ENCODE data around the gene DNM3.

DNM3 gene

DNA sequence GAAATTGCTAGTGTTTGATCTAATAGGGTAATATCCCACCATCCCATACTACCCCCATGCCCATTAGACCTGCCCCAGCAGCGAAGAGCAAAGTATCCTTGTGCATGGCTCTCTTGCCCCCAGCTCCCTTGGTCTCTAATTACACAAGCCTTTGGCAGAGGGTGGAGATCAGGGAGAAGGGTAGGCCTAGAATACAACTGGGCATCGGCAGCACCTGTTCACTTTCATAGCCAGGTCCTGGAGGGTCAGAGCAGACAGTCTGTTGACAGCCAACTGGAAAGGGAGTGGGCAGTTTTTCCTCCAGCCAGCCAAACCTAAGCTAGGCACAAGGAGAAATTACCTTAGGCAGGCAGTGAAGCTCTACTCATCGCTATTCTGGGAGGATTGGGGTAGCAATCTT lies 605.2 kb downstream of the DNM3 start:
- DNase-seq: no peak

DNA sequence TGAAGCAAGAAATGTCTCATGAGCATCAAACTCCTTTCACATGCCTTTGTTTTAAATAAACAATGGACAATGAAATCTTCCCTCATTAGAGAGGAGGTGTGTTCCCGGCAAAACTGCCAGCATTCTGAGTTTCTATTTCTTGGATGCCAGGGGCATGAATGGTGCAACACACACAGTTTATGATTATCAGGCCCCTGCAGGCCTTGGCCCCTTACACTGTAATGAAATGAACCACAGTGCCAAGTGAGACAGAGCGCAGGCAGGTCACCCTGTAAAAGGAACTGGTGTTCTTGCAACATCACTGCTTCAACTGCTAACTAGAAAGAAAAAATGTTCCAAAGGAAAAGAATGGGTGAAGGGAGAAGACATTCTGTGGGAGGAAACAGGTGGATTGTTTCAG lies 606.3 kb downstream of the DNM3 start:
- DNase-seq: no peak

DNA sequence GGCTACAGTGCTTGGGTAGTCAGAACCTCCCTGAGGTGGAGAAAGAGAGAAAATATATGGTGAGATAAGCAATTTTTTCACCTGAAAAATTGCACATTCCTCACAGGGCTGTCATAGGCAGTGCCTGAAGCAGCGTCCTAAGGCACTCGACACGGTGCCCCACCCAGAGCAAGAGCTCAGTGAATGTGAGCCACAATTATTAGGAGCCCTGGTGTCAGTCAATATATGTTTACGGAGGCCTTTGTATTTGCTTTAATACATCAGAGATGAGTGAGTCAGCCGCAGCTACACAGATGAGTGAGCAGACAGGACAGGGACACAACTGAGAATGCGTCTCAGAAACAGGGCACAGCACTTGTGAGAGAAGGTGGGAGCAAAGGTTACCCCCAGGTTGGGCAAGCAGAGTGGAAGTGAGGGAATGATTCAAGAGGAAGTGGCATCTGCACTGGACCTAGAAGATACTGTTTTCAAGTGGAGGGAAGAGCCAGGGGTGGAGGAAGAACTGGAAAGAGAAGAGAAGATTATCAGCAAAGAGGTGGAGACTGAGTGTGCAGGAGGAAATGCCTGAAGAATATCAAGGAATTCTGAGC lies 607.8 kb downstream of the DNM3 start:
- no peak for DNase-seq

DNA sequence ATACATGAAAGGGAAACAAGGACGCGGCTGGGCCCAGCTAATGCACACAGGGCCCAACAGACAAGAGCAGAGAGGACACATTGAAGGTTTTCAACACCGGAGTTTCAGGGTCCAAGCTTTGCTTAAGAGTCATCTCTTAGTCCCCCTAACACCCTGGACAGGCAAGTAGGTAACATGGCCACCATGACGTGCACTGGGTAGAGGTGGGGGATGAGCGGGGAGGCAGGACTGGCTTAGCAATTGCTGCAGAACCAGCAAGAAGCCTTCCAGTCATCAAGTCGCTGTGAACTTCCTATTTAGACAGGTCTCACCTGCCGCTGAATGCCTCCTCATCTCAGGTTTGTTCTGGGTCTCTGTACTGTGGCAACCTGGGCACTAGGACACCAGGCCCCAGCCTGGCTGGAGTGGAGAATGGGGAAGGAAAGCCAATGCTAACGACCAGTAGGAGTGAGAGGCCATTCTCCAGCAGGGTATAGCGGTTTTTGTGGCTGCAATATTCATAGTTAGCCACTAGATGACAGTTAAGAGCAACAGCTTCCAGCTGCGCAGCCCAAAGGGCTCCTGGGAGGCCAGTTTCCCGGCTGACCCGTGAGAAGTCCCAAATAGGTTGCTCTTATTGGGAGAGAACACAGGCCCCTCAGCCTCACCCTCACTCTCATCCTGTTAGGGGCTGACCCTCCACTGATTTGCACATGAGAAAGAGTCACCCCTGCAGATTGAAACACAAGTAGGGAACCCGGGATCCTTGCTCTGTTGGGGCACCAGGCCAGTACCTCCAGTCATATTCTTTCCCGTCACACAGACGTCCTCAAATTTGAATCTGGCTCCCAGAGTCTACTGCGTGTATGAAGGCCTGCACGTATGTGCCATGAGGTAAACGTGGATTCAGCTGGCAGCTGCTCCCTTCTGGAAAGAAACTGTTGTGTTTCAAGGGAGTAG lies 608.6 kb downstream of the DNM3 start:
- DNase-seq: peak; percentile 73 to 93

DNA sequence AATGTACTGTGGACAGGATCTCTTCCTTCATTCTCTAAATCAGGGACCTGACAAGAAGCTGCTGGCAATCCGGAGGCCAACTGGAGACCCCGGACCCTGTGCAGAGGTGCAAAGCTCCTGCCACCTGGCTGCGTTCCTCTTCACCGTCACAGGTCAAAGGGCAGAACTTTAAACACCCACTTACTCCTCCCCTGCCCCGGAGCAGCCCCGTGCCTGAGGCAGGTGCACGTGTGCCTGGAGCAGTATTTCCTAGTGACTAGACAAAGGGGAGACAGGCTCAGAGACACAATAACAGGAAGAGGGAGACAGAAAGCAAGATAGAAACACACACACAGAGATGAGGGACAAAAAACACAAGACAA lies 609.2 kb downstream of the DNM3 start:
- DNase-seq: peak; percentile 65 to 74

DNA sequence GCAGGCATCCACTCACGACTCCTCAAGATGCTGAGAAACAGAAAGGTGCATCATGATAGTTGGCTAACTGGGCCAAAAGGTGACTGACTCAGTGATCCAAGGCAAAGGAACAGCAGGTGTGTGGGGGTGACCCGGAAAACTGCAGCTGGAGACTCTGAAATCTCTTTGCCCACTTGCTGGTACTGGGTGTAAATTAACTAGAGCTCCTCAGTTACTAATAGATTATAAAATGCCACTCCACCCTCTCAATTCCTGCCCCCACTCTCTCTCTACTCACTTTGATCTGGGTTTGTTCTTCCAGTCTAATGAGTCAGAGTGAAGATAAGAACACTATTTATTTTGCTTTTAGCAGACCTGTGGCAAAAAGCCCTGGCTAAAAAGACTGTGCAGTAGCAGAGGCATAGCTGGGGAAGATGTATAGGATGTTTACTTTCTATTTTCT lies 609.7 kb downstream of the DNM3 start:
- peak in 1 of 2 experiments; percentile 44 for DNase-seq

DNA sequence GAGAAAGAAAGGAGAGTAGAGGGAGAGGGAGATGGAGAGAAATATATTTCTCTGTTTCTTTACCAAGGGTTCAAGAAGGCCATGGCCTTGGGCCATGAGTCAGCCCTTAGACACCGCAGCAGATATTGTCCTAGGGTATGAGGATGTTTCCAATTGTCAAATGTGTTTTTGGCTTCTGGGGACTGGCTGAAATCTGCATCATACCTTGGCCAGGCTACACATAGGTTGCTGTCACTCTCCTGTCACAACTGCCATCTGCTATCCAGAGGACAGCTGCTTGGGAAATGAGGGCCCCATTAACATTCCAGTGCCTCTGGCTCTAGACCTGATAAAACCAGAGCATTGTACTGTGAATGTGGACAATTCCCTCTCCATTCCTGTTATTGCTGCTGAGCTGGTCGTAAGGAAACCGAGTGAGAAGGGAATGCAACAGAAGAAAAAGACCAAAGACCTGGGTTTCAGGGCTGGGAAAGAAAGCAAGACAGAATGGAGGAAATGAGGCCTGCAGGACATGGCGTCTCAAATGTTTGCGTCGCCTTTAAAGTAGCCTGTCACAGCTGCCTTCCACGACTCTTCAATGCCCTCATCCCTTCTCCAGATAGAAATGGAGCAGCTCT lies 611.3 kb downstream of the DNM3 start:
- no peak for DNase-seq

DNA sequence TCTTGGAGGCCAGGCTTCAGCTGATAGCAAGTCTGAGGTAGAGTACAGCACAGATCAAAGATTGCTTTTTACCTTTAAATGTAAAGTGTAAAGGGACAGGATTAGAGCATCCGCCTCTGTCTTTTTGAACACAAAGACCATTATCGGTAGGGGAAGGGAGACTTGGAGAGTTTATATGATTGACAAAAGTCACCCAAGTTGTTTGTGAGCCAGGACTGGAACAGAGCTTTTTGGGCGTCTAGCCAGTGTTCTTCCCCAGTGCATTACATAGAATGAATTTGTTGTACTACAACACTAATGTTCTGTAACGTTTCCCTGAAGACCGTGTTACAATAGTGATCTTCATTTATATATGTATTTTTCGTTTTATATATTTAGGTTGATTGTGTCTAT lies 611.9 kb downstream of the DNM3 start:
- DNase-seq: no peak

DNA sequence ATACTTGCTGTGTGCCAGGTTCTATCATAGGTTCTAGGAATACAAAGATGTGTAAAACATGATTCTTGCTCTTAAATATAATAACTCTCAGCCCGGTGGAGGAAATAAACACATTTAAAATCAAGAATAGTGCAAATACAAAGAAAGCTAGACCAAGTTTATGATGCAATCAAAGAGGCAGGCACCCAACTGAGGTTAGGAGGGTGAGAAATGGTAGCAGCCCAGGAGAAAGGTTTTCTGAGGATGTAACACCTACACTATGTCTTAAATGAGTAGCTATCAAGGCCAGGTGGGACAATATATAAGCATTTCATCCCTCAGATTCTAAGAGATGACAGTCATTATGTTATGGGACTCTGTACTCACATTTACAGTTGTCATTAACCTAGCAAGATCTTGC lies 612.3 kb downstream of the DNM3 start:
- no peak for DNase-seq

DNA sequence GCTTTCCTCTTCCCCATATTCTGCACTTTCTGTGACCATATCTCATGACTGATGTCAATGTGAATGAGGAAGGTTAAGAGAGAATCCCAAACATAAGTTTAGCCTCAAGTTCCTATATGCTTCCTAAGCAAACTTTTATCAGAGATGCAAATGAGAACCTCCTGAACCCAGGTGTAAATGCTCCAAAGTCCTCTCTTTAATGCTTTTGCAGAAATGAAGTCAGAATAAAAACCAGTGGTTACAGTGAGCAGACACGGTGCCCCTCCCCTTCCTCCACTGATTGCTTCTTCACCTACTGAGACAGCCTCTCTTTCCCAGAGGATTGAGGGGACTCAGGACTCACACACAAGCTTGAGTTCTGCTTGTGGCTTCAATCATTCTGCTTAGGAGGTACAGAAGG lies 614.2 kb downstream of the DNM3 start:
- no peak for DNase-seq

DNA sequence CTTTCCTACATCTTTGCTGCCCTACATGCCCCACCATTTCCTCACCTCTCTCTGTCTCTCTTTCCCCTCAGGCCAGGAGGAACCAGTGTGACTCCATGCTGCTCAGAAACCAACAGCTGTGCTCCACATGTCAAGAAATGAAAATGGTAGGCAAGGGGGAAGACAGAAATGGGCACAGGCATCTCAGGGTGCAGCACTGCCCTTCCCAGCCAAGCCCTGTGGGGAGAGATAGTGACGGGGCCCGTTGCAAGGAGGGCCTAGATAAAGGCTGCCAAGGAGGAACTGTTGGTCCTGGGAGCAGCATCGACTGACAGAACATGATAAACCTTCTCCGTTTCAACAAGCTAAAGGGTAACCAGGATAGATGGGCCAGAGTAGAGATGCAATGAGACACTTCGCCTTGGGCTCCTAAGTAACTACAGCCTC lies 615.1 kb downstream of the DNM3 start:
- DNase-seq: no peak

DNA sequence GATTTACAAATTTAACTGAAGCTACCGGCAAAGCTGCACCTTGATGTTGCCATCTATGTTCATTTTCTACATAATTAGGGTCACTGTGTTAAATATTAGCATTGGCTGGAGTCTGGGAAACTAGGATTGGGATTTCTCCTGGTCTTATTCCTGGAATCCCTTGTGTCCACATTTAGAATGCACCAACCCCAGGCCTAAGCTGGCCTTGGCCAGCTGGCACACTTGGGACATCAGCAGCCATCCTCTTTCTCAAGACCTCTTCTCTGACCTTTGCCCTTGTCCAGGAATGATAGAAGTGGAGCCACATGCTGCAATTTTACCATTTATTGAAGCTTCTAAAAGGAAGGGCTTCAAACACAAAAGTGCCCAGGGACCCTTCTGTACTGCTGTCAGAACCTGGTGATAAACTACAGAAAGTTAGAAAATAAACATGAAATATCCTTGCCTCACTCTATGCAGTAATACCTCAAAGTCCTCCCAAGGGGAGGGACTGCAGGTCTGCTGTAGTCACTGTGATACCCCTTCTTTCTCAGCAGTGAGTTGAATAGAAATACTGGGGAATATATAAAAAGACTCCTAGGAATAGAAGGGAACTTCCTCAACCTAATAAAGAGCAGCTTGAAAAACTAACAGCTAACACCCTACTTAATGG lies 616.3 kb downstream of the DNM3 start:
- DNase-seq: no peak

DNA sequence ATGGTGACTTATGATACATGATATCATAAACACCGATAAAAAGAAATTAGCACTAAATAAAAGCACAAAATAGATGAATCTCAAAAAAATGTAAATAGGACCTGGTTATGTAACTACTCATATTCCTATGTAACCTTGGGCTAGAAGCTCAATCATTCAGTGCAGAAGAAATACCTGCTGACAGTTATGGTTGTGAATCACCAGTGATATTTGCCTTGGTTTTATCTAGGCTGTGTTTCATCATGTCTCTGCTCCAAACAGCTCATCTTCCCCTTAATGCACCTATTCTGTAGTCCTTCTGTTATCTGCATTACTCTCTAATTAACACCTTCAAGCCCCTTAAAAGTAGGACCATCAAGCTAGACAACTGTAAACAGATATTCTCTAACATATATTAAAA lies 618.9 kb downstream of the DNM3 start:
- DNase-seq: no peak

DNA sequence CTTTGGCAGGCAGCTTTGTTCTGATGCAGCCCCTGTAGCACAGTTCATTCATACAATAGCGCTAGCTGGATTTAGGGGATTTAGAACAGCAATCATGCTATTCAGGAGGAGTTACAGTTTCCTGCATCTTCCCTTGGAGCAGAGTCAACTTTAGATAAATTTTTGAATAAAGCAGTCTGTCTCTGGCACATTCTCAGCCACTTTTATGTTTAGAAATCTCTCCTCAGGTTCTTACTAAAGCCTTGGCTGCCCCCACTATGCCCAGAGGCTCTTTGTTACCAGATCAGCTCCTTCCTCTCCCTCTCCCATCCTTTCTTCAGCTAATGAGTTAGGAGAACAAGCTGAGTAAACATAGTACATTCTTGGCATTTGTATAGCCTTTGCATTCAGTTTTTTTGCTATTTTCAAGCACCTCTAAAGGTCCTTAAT lies 619.6 kb downstream of the DNM3 start:
- DNase-seq: no peak
